ENCODE measurements around the gene BUD13. TPM values are rescaled to one million over a fixed set of nuclear protein-coding genes. Genes with fewer than 3 reads are reported as not detected.

The BUD13 gene
- total RNA-seq, 1 donor from 2014 or later: 17.7 TPM

- Histone ChIP-seq H3K27me3 (no peaks in the 10 kb centered on the region), H3K27ac (no peak overlapping the region), H3K4me3 (no peak overlapping the region), H3K36me3 (peaks cover 79% of the 10 kb centered on the region), H3K4me1 (peaks cover 5% of the 10 kb centered on the region), H3K9me3 (no peaks in the 10 kb centered on the region)
- intact Hi-C loops (cut with DNase I): no loop called here
- ATAC-seq (no peak), DNase-seq (no peak)
- TF ChIP-seq CTCF (IDR thresholded peaks at IDR 0.05): no peak
Measured at GRCh38 chr11:116778556-116778955, 5.8 kb upstream of the BUD13 start.

- peaks cover 64% of the 10 kb centered on the region for H3K36me3 ChIP-seq
- TF ChIP-seq CTCF (IDR thresholded peaks at IDR 0.05): no peak
- no peak overlapping the region for H3K4me3 ChIP-seq
- H3K27ac ChIP-seq: no peak overlapping the region
- peaks cover 9% of the 10 kb centered on the region for H3K4me1 ChIP-seq
- ATAC-seq: no peak
- no peaks in the 10 kb centered on the region for H3K27me3 ChIP-seq
- intact Hi-C loops (cut with DNase I): no loop called here
- no peak for DNase-seq
- no peaks in the 10 kb centered on the region for H3K9me3 ChIP-seq
Measured at GRCh38 chr11:116777056-116777455, 4.3 kb upstream of the BUD13 start.

GRCh38 chr11:116776522-116776984 lies 3.8 kb upstream of the BUD13 start:
- Histone ChIP-seq H3K4me3 (no peak overlapping the region), H3K9me3 (no peaks in the 10 kb centered on the region), H3K27ac (no peak overlapping the region), H3K36me3 (peaks cover 58% of the 10 kb centered on the region), H3K4me1 (peaks cover 14% of the 10 kb centered on the region), H3K27me3 (no peaks in the 10 kb centered on the region)
- intact Hi-C loops (cut with DNase I): no loop called here
- DNase-seq (no peak), ATAC-seq (no peak)
- no peak for TF ChIP-seq CTCF (IDR thresholded peaks at IDR 0.05)

GRCh38 chr11:116775975-116776374 lies 3.2 kb upstream of the BUD13 start:
- ATAC-seq (no peak), DNase-seq (no peak)
- H3K36me3 ChIP-seq: peaks cover 53% of the 10 kb centered on the region
- no peak for TF ChIP-seq CTCF (IDR thresholded peaks at IDR 0.05)
- intact Hi-C loops (cut with DNase I): no loop called here
- no peaks in the 10 kb centered on the region for H3K27me3 ChIP-seq
- peaks cover 20% of the 10 kb centered on the region for H3K4me1 ChIP-seq
- no peaks in the 10 kb centered on the region for H3K9me3 ChIP-seq
- no peak overlapping the region for H3K4me3 ChIP-seq
- no peak overlapping the region for H3K27ac ChIP-seq

GRCh38 chr11:116774661-116775060 lies 1.9 kb upstream of the BUD13 start:
- Histone ChIP-seq H3K27me3 (no peaks in the 10 kb centered on the region), H3K9me3 (no peaks in the 10 kb centered on the region), H3K27ac (no peak overlapping the region), H3K4me3 (no peak overlapping the region), H3K36me3 (peaks cover 43% of the 10 kb centered on the region), H3K4me1 (peaks cover 24% of the 10 kb centered on the region)
- no peak for TF ChIP-seq CTCF (IDR thresholded peaks at IDR 0.05)
- intact Hi-C loops (cut with DNase I): no loop called here
- ATAC-seq: no peak
- no peak for DNase-seq

Measured in upper lobe of right lung (tissue), 1 donor.